ENCODE data around the gene SHISA5.

The SHISA5 gene

DNA sequence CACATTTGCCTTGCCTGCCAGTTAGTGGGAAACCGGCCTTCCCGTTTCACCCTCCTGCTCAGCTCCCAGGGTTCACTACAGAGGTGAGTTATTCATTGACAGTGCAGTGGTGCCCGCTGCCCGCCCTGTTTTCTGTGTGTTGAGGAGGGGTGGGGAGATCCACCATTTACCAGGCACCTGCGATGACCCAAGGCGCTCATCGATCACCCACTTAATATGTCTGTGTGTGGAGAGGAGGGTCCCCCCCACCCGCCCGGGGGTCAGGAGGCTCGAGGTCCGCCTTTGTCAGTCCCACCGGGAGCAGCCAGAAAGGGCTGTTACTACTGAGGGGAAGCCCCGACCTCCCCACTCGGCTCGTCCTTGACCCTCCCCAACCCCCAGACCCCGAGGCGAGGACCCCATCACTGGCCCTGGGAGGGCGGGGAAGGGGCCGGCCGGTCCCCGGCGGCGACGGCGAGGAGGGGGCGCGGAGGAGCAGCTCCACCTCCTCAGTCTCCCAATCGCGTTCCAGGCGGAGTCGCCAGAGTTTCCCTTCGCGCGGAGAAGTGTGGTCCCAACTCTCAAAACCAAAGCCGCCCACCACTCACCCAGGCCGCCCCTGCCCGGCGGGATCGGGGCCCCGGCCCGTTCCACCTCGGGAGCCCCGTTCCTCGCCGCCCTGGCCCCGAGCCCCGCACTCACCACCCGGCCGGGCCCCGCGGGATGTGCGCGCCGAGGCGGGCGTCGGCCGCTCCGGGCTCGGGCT lies 75.2 kb downstream of the SHISA5 start:
- no peak for TF ChIP-seq CTCF (IDR thresholded peaks at IDR 0.05; ENCODE audit: insufficient read depth, low read depth, low read length, missing control alignments)
- H3K4me3 ChIP-seq (ENCODE audit: low read depth, low read length) = peak overlapping the region; percentile 60
- DNase-seq (ENCODE audit: low read depth) = no peak

- H3K4me3 ChIP-seq (ENCODE audit: low read depth, low read length) = peak overlapping the region; percentile 60; the same call in 1 of the 2 replicates
- DNase-seq (ENCODE audit: low read depth) = no peak
- TF ChIP-seq CTCF (IDR thresholded peaks at IDR 0.05; ENCODE audit: insufficient read depth, low read depth, low read length, missing control alignments) = no peak
Observed at GRCh38 chr3:48428088-48428571, 75.8 kb downstream of the SHISA5 start.

DNA sequence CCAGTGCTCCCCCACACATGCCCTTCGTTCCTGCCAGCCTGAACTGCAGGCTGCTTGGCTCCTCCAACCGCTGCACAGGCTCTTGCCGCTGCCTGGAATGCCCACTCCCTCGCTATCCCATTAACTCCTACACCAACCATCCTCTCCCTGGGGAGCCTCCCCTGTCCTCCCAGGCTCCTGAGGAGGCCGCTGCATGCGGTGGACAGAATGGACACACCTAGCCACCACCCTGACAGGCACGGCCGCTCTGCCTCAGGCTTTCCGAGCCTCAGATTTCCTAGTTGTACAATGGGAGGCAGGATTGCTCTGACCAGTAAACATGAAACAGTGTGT lies 76.4 kb downstream of the SHISA5 start:
- no peak for DNase-seq (ENCODE audit: low read depth)
- no peak overlapping the region for H3K4me3 ChIP-seq (ENCODE audit: low read depth, low read length)
- TF ChIP-seq CTCF (IDR thresholded peaks at IDR 0.05; ENCODE audit: insufficient read depth, low read depth, low read length, missing control alignments) = no peak

- no peak for TF ChIP-seq CTCF (IDR thresholded peaks at IDR 0.05; ENCODE audit: insufficient read depth, low read depth, low read length, missing control alignments)
- no peak for DNase-seq (ENCODE audit: low read depth)
- H3K4me3 ChIP-seq (ENCODE audit: low read depth, low read length) = no peak overlapping the region
Observed at GRCh38 chr3:48426944-48427629, 76.9 kb downstream of the SHISA5 start.

DNA sequence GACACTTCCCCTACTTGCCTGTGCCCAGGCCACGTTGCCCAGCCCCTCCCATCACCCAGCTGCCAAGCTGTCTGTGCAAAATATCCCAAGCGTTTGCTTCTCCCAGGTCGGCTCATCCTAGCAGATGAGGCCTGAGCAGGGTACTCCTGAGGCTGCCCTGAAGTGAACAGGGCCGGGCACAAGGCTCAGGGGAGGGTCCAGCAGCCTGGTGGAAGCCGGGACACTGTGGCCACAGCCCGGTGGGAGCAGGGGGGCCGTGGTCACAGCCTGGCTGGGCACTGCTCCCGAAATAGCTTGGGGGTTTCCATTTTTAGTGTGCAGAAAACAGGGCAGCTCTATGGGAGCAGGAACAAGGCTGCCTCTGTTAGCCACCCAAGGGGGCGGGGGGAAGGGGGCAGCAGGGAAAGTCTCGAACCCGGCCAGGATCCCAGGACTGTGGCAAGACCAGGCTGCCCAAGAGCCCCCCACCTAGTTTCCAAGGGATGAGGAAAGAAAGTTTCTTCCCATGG lies 77.5 kb downstream of the SHISA5 start:
- no peak overlapping the region for H3K4me3 ChIP-seq (ENCODE audit: low read depth, low read length)
- no peak for DNase-seq (ENCODE audit: low read depth)
- no peak for TF ChIP-seq CTCF (IDR thresholded peaks at IDR 0.05; ENCODE audit: insufficient read depth, low read depth, low read length, missing control alignments)

- DNase-seq (ENCODE audit: low read depth) = no peak
- H3K4me3 ChIP-seq (ENCODE audit: low read depth, low read length) = no peak overlapping the region
- TF ChIP-seq CTCF (IDR thresholded peaks at IDR 0.05; ENCODE audit: insufficient read depth, low read depth, low read length, missing control alignments) = no peak
Observed at GRCh38 chr3:48425281-48425812, 78.6 kb downstream of the SHISA5 start.

All from GM12865 (cell line).